M059J (cell line): Measurements from ENCODE around the gene RAB27A. TPM values are rescaled to one million over a fixed set of nuclear protein-coding genes. Genes with fewer than 3 reads are reported as not detected.

Source experiments
- total RNA-seq: library from RNA; depleted of rRNA; stranded (reverse); fragments of >200 nt; shearing (Covaris generic); gene quantifications from 2 replicates; pipeline ENCODE4 v1.2.3, GENCODE V29; 2014; rRNA removed

Gene RAB27A
- total RNA-seq, 1 experiment from 2014 or later = 9.0 TPM

Other genes with a start within 250 kb of the RAB27A start
- 30.9 and 62.2 TPM in 2 replicates for gene RSL24D1, start 92.9 kb downstream of the RAB27A start, total RNA-seq
- 12.2 and 23.2 TPM in 2 replicates for gene PIGBOS1, start 29.3 kb upstream of the RAB27A start, total RNA-seq
- gene PIGB, start 29.4 kb upstream of the RAB27A start, total RNA-seq = 15.3 and 18.0 TPM in 2 replicates
- 35.6 and 45.6 TPM in 2 replicates for gene CCPG1, start 118.5 kb upstream of the RAB27A start, total RNA-seq
- gene PIERCE2, start 118.7 kb upstream of the RAB27A start, total RNA-seq = 3.5 and 6.5 TPM in 2 replicates
- 4.2 and 5.0 TPM in 2 replicates for gene DNAAF4, start 218.4 kb upstream of the RAB27A start, total RNA-seq